ENCODE data around the gene CBR4. TPM values are rescaled to one million over a fixed set of nuclear protein-coding genes. Genes with fewer than 3 reads are reported as not detected.
"Not testable (repeated sequence)": the region's sequence is repeated elsewhere in the genome, so short reads cannot be mapped to it uniquely, and the experiment has no call there.

The CBR4 gene
- total RNA-seq, 1 donor from 2014 or later = 12.7 TPM

DNA sequence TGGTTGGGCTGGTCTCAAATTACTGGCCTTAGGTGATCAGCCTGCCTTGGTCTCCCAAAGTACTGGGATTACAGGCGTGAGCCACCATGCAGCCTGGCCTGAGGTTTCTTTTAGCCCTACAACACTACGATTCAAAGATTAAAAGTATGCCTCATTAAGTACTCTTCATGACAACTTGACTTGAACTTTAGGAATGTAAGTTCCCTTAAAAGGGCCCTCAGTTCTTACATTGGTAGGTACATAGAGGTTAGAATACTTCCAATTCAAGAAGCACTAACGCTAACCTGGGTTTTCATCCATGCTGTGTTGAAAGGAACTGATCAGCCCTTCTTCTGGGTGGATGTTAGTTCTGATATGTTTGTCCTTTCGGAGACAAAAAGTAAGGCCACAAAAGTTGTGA is 15.1 kb downstream of the CBR4 start:
- DNase-seq (ENCODE audit: low read depth in 2 of 2) = no peak

- DNase-seq (ENCODE audit: low read depth in 2 of 2) = no peak
Measured at GRCh38 chr4:168993714-168994510, 16.1 kb downstream of the CBR4 start.

GRCh38 chr4:168992952-168993482 is 17.0 kb downstream of the CBR4 start:
- not testable (repeated sequence) for DNase-seq (ENCODE audit: low read depth in 2 of 2)

DNA sequence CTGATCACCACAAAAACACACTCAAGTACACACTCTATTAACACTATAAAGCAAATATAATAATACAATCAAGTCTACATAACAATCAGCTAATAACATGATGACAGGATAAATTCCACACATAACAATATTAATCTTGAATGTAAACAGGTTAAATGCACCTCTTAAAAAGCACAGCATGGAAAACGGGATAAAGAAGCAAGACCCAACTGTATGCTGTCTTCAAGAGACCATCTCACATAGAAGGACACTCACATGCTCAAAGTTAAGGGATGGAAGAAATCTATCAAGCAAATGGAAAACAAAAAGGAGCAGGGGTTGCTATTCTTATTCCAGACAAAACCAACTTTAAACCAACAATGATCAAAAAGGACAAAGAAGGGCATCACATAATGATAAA is 28.1 kb downstream of the CBR4 start:
- DNase-seq (ENCODE audit: low read depth in 2 of 2) = no peak

DNA sequence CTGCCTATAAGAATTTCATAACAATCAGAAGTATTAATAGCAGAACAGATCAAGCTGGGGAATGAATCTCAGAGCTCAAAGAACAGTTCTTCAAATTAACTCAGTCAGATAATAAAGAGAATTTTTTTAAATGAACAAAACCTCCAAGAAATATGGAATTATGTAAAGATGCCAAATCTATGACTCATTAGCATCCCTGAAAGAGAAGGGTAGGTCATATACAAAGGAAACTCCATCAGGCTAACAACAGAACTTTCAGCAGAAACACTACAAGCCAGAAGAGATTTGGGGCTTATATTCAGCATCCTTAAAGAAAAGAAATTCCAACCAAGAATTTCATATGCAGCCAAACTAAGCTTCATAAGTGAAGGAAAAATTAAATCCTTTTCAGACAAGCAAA is 28.6 kb downstream of the CBR4 start:
- peak in 1 of 2 donors; percentile 19 for DNase-seq (ENCODE audit: low read depth in 2 of 2)

DNA sequence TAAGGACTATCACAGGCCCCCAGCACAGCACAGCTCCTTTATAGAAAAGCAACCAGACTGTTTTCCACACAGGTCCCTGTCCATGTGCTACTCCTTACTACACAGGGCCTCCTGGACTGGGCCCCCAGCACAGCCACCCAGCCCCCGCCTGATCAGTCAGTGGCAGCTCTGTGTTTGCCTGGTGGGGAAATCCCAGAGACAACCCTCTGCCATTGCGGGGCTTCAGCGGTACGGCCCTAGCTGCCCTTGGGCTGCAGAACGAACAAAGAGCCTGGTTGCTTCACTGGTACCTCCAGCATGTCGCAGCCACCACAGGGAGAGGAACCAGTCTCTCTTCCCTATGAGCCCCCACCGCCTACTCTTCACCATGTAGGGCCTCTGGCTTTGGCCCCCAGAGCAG is 30.7 kb downstream of the CBR4 start:
- DNase-seq (ENCODE audit: low read depth in 2 of 2) = no peak

- no peak for DNase-seq (ENCODE audit: low read depth in 2 of 2)
Measured at GRCh38 chr4:168978001-168978700, 31.9 kb downstream of the CBR4 start.

- no peak for DNase-seq (ENCODE audit: low read depth in 2 of 2)
Measured at GRCh38 chr4:168972596-168972995, 37.5 kb downstream of the CBR4 start.

- DNase-seq (ENCODE audit: low read depth in 2 of 2) = no peak
Measured at GRCh38 chr4:168960716-168961115, 49.3 kb downstream of the CBR4 start.

GRCh38 chr4:168955674-168956073 is 54.4 kb downstream of the CBR4 start:
- no peak for DNase-seq (ENCODE audit: low read depth in 2 of 2)

- DNase-seq (ENCODE audit: low read depth in 2 of 2) = not testable (repeated sequence)
Measured at GRCh38 chr4:168952821-168953246, 57.2 kb downstream of the CBR4 start.

GRCh38 chr4:168945291-168945690 is 64.8 kb downstream of the CBR4 start:
- no peak for DNase-seq (ENCODE audit: low read depth in 2 of 2)

- DNase-seq (ENCODE audit: low read depth in 2 of 2) = no peak
Measured at GRCh38 chr4:168942985-168943384, 67.1 kb downstream of the CBR4 start.
